HEK293 (cell line): ENCODE measurements around the gene SERGEF.
"Not testable (repeated sequence)": the region's sequence is repeated elsewhere in the genome, so short reads cannot be mapped to it uniquely, and the experiment has no call there.

Source experiments
- CTCF ChIA-PET: fragments of 350-600 bp; formaldehyde crosslinking; extraction: SDS; loops from one replicate; lab custom pipeline; 2021; ENCODE audit warnings: antibody characterized with exemption; lab: Yijun Ruan, JAX
- POLR2A ChIA-PET: fragments of 300-600 bp; formaldehyde crosslinking; extraction: SDS; loops from one replicate; lab custom pipeline; 2020; ENCODE audit warnings: antibody characterized with exemption, inconsistent platforms; lab: Yijun Ruan, JAX
- H3K27ac ChIP-seq: fragments of 200-500 bp; sonication (Bioruptor generic); 2 replicates; pipeline ENCODE4 v1.5.1; 2014; ENCODE audit warnings: low read depth, low read length, control low read depth, inconsistent platforms; ENCODE audit errors: extremely low read depth
- H3K36me3 ChIP-seq, 2 experiments: fragments of 200-500 bp in 1 of 2; sonication (Bioruptor generic) in 1 of 2; 1 replicate in 1 of 2; 2 replicates in 1 of 2; pipeline ENCODE4 v1.5.1; 2014 to 2017; ENCODE audit warnings: inconsistent platforms in 2 of 2, low read length in 2 of 2; ENCODE audit not compliant: control insufficient read depth in 2 of 2, insufficient read depth in 1 of 2
- H3K4me1 ChIP-seq: fragments of 200-500 bp; sonication (Bioruptor generic); 2 replicates; pipeline ENCODE4 v1.5.1; 2014; ENCODE audit warnings: mild to moderate bottlenecking, low read length, inconsistent platforms; ENCODE audit not compliant: control insufficient read depth, insufficient read depth
- H3K4me3 ChIP-seq: 2 replicates; pipeline ENCODE4 v1.5.1; 2011; ENCODE audit warnings: low read depth, mild to moderate bottlenecking, control low read depth, low read length, moderate library complexity
- H3K9me3 ChIP-seq: fragments of 200-500 bp; sonication (Bioruptor generic); 2 replicates; pipeline ENCODE4 v1.5.1; 2014; ENCODE audit warnings: low read depth, low read length, inconsistent platforms; ENCODE audit not compliant: control insufficient read depth, insufficient read depth
- GLI4 ChIP-seq: fragments of 450-650 bp; formaldehyde crosslinking; IDR thresholded peaks from 2 replicates; pipeline ENCODE4 v1.5.1; 2016; ENCODE audit warnings: missing biosample characterization, missing genetic modification characterization
- RBAK ChIP-seq: fragments of 450-650 bp; formaldehyde crosslinking; IDR thresholded peaks from 2 replicates; pipeline ENCODE4 v1.5.1; 2016; ENCODE audit warnings: missing biosample characterization, missing genetic modification characterization
- SP2 ChIP-seq: fragments of 450-650 bp; formaldehyde crosslinking; IDR thresholded peaks from 2 replicates; pipeline ENCODE4 v1.5.1; 2016; ENCODE audit warnings: missing biosample characterization, missing genetic modification characterization
- SP3 ChIP-seq: fragments of 450-650 bp; formaldehyde crosslinking; IDR thresholded peaks from 2 replicates; pipeline ENCODE4 v1.5.1; 2016; ENCODE audit warnings: missing biosample characterization, missing genetic modification characterization
- ZFHX2 ChIP-seq: fragments of 450-650 bp; formaldehyde crosslinking; conservative IDR thresholded peaks from 2 replicates; pipeline ENCODE4 v1.5.1; 2016; ENCODE audit warnings: missing biosample characterization, missing genetic modification characterization
- ZNF121 ChIP-seq: fragments of 450-650 bp; formaldehyde crosslinking; IDR thresholded peaks from 2 replicates; pipeline ENCODE4 v1.5.1; 2016; ENCODE audit warnings: missing biosample characterization, missing genetic modification characterization
- ZNF138 ChIP-seq: fragments of 450-650 bp; formaldehyde crosslinking; IDR thresholded peaks from 2 replicates; pipeline ENCODE4 v1.5.1; 2016; ENCODE audit warnings: missing biosample characterization, missing genetic modification characterization, borderline replicate concordance
- ZNF157 ChIP-seq: fragments of 450-650 bp; formaldehyde crosslinking; IDR thresholded peaks from 2 replicates; pipeline ENCODE4 v1.5.1; 2016; ENCODE audit warnings: missing biosample characterization, missing genetic modification characterization
- ZNF24 ChIP-seq: fragments of 450-650 bp; formaldehyde crosslinking; IDR thresholded peaks from 2 replicates; pipeline ENCODE4 v1.5.1; 2016; ENCODE audit warnings: missing biosample characterization, missing genetic modification characterization
- ZNF274 ChIP-seq, 2 experiments: fragments of 200-500 bp in 1 of 2; fragments of 450-650 bp in 1 of 2; sonication (Bioruptor generic) in 1 of 2; formaldehyde crosslinking in 1 of 2; IDR thresholded peaks; 2 replicates each; pipeline versions ENCODE4 v1.5.1 to v1.6.1; 2014 to 2016; ENCODE audit warnings: borderline replicate concordance in 1 of 2, inconsistent platforms in 1 of 2, low read length in 1 of 2, missing biosample characterization in 1 of 2, missing genetic modification characterization in 1 of 2
- ZNF416 ChIP-seq: fragments of 450-650 bp; formaldehyde crosslinking; IDR thresholded peaks from 2 replicates; pipeline ENCODE4 v1.5.1; 2016; ENCODE audit warnings: missing biosample characterization, missing genetic modification characterization
- ZNF423 ChIP-seq: fragments of 450-650 bp; formaldehyde crosslinking; IDR thresholded peaks from 2 replicates; pipeline ENCODE4 v1.5.1; 2016; ENCODE audit warnings: missing biosample characterization, missing genetic modification characterization
- ZNF501 ChIP-seq: fragments of 450-650 bp; formaldehyde crosslinking; IDR thresholded peaks from 2 replicates; pipeline ENCODE4 v1.5.1; 2016; ENCODE audit warnings: missing biosample characterization, missing genetic modification characterization
- ZNF549 ChIP-seq: fragments of 450-650 bp; IDR thresholded peaks from 2 replicates; pipeline ENCODE4 v1.5.1; 2018; ENCODE audit warnings: missing biosample characterization, missing genetic modification characterization, mild to moderate bottlenecking, inconsistent platforms, moderate library complexity
- ZNF600 ChIP-seq: fragments of 450-650 bp; formaldehyde crosslinking; IDR thresholded peaks from 2 replicates; pipeline ENCODE4 v1.5.1; 2016; ENCODE audit warnings: missing biosample characterization, missing genetic modification characterization
- ZNF701 ChIP-seq: fragments of 450-650 bp; formaldehyde crosslinking; IDR thresholded peaks from 2 replicates; pipeline ENCODE4 v1.5.1; 2016; ENCODE audit warnings: missing biosample characterization, missing genetic modification characterization
- ZNF707 ChIP-seq: fragments of 450-650 bp; formaldehyde crosslinking; IDR thresholded peaks from 2 replicates; pipeline ENCODE4 v1.5.1; 2016; ENCODE audit warnings: missing biosample characterization, missing genetic modification characterization
- ZNF768 ChIP-seq: fragments of 450-650 bp; formaldehyde crosslinking; IDR thresholded peaks from 2 replicates; pipeline ENCODE4 v1.5.1; 2018; ENCODE audit warnings: missing biosample characterization, mild to moderate bottlenecking, missing genetic modification characterization
- ZNF777 ChIP-seq: fragments of 450-650 bp; formaldehyde crosslinking; IDR thresholded peaks from 2 replicates; pipeline ENCODE4 v1.5.1; 2017; ENCODE audit warnings: missing biosample characterization, missing genetic modification characterization, borderline replicate concordance
- ZNF792 ChIP-seq: fragments of 450-650 bp; formaldehyde crosslinking; IDR thresholded peaks from 2 replicates; pipeline ENCODE4 v1.5.1; 2016; ENCODE audit warnings: missing biosample characterization, missing genetic modification characterization
- TF ChIP-seq, protein P1 (sequence below): fragments of 450-650 bp; formaldehyde crosslinking; IDR thresholded peaks from 2 replicates; pipeline ENCODE4 v1.5.1; 2016; ENCODE audit warnings: missing biosample characterization, missing genetic modification characterization, borderline replicate concordance
- TF ChIP-seq, protein P2 (sequence below): fragments of 450-650 bp; formaldehyde crosslinking; IDR thresholded peaks from 2 replicates; pipeline ENCODE4 v1.5.1; 2016; ENCODE audit warnings: missing biosample characterization, missing genetic modification characterization
- TF ChIP-seq, protein P3 (sequence below): fragments of 450-650 bp; formaldehyde crosslinking; IDR thresholded peaks from 2 replicates; pipeline ENCODE4 v1.5.1; 2016; ENCODE audit warnings: missing biosample characterization, missing genetic modification characterization
- TF ChIP-seq, protein P4 (sequence below): fragments of 450-650 bp; formaldehyde crosslinking; IDR thresholded peaks from 2 replicates; pipeline ENCODE4; 2016; ENCODE audit warnings: missing biosample characterization, missing genetic modification characterization

The SERGEF gene

DNA sequence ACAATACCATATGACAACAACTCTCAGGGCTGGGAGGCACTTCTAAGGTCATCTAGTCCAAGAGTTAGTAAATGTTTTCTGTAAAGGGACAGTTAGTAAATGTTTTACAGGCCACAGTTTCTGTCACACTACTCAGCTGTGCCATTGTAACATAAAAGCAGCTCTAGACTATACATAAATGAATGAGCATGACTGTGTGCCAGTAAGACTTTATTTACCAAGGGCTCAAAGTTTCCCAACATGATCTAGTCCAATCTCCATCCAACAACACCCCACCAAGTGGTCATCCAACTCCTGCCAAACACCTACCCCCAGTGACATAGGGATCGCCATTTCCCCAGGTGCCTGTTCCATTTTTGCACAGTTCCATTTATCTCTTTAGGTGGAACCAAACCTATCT, 12.1 kb downstream of the SERGEF start:
- H3K4me1 ChIP-seq: no peaks in the 10 kb centered on the region
- H3K9me3 ChIP-seq: no peaks in the 10 kb centered on the region
- no peak for TF ChIP-seq SP2 (tag by site-specific recombination)
- TF ChIP-seq, protein P1, sequence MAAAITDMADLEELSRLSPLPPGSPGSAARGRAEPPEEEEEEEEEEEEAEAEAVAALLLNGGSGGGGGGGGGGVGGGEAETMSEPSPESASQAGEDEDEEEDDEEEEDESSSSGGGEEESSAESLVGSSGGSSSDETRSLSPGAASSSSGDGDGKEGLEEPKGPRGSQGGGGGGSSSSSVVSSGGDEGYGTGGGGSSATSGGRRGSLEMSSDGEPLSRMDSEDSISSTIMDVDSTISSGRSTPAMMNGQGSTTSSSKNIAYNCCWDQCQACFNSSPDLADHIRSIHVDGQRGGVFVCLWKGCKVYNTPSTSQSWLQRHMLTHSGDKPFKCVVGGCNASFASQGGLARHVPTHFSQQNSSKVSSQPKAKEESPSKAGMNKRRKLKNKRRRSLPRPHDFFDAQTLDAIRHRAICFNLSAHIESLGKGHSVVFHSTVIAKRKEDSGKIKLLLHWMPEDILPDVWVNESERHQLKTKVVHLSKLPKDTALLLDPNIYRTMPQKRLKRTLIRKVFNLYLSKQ (tag by site-specific recombination): no peak
- TF ChIP-seq, protein P2, sequence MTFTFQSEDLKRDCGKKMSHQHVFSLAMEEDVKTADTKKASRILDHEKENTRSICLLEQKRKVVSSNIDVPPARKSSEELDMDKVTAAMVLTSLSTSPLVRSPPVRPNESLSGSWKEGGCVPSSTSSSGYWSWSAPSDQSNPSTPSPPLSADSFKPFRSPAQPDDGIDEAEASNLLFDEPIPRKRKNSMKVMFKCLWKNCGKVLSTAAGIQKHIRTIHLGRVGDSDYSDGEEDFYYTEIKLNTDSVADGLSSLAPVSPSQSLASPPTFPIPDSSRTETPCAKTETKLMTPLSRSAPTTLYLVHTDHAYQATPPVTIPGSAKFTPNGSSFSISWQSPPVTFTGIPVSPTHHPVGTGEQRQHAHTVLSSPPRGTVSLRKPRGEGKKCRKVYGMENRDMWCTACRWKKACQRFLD: no peak
- TF ChIP-seq ZNF792: no peak
- TF ChIP-seq ZNF707 (tag by site-specific recombination): no peak
- no peak for TF ChIP-seq ZFHX2 (tag by site-specific recombination)
- no peak for TF ChIP-seq ZNF549
- TF ChIP-seq, protein P3, sequence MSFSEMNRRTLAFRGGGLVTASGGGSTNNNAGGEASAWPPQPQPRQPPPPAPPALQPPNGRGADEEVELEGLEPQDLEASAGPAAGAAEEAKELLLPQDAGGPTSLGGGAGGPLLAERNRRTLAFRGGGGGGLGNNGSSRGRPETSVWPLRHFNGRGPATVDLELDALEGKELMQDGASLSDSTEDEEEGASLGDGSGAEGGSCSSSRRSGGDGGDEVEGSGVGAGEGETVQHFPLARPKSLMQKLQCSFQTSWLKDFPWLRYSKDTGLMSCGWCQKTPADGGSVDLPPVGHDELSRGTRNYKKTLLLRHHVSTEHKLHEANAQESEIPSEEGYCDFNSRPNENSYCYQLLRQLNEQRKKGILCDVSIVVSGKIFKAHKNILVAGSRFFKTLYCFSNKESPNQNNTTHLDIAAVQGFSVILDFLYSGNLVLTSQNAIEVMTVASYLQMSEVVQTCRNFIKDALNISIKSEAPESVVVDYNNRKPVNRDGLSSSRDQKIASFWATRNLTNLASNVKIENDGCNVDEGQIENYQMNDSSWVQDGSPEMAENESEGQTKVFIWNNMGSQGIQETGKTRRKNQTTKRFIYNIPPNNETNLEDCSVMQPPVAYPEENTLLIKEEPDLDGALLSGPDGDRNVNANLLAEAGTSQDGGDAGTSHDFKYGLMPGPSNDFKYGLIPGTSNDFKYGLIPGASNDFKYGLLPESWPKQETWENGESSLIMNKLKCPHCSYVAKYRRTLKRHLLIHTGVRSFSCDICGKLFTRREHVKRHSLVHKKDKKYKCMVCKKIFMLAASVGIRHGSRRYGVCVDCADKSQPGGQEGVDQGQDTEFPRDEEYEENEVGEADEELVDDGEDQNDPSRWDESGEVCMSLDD (tag by site-specific recombination): no peak
- no peak for TF ChIP-seq ZNF501
- TF ChIP-seq ZNF157 (tag by site-specific recombination): no peak
- no peak overlapping the region for H3K27ac ChIP-seq
- CTCF ChIA-PET: interaction anchor here (1.3 to 5.5 kb wide), 3 partner anchors 9 to 22 kb away, joined by 7 to 38 read pairs (median 8); no protein-coding TSS in a partner anchor
- H3K36me3 ChIP-seq: peaks cover 4 to 88% of the 10 kb centered on the region in 2 experiments; a peak in 2 of 3 replicates
- POLR2A ChIA-PET: no interaction called here
- no peak overlapping the region for H3K4me3 ChIP-seq

DNA sequence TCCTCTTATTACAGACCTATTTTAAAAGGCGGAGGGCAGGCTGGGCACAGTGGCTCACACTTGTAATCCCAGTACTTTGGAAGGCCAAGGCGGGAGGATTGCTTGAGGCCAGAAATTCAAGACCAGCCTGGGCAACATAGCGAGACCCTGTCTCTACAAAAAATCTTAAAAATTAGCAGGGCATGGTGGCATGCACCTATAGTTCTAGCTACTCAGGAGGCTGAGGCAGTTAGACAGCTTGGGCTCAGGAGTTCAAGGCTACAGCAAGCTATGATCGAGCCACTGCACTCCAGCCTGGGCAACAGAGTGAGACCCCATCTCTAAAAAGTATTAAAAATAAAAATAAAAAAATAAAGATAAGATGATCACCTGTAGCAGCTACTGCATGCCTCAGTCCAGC, 12.7 kb downstream of the SERGEF start:
- H3K36me3 ChIP-seq: peaks cover 4 to 88% of the 10 kb centered on the region in 2 experiments; a peak in 2 of 3 replicates
- H3K4me3 ChIP-seq, POLR2A ChIA-PET, H3K4me1 ChIP-seq, H3K27ac ChIP-seq, H3K9me3 ChIP-seq: not testable (repeated sequence)
- peak; percentile 63; the same call in 1 of the 2 replicates for TF ChIP-seq ZNF121 (tag by site-specific recombination)
- CTCF ChIA-PET: interaction anchor here (0.6 to 5.5 kb wide), 5 partner anchors 8 to 269 kb away, joined by 3 to 38 read pairs (median 7); no protein-coding TSS in a partner anchor

DNA sequence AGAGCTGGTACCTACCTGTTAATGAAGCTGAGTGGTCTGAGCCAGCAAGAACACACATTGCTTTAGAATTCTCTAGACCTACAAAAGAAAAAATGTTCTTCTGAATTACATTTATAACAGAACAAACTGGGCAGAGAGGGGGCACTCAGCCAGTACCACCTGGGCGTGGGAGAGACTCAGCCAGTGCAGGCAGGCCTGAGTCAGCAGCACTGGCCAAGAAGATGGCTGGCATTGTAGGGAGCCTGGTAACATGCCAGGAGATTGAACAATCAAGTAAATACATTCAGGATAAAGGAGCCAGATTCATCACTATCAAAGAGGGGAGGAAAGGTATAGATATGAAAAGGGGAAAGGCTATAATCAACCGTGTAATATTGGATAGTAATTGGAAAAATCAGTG, 19.9 kb downstream of the SERGEF start:
- Histone ChIP-seq H3K36me3 (peaks cover 0 to 66% of the 10 kb centered on the region in 2 experiments; a peak in 2 of 3 replicates), H3K4me3 (no peak overlapping the region), H3K27ac (no peak overlapping the region), H3K4me1 (no peaks in the 10 kb centered on the region), H3K9me3 (no peaks in the 10 kb centered on the region)
- ChIA-PET POLR2A (no interaction called here), CTCF (interaction anchor here (0.7 to 23.0 kb wide), 8 partner anchors 9 to 260 kb away, joined by 3 to 357 read pairs (median 8); partner anchors contain the start of gene KCNC1)
- TF ChIP-seq RBAK (tag by site-specific recombination) (no peak), ZNF701 (tag by site-specific recombination) (no peak), ZNF138 (tag by site-specific recombination) (no peak), ZNF423 (tag by site-specific recombination) (no peak), ZNF777 (no peak), GLI4 (no peak), ZNF274 (IDR thresholded peaks at IDR 0.05; ENCODE audit: low read length) (no peak), ZNF274 (tag by site-specific recombination; IDR thresholded peaks at IDR 0.05; ENCODE audit: borderline replicate concordance) (no peak), SP3 (no peak), ZNF416 (tag by site-specific recombination) (no peak), ZNF768 (tag by site-specific recombination) (no peak), ZNF24 (tag by site-specific recombination) (no peak), ZNF600 (tag by site-specific recombination) (no peak)
- TF ChIP-seq, protein P4, sequence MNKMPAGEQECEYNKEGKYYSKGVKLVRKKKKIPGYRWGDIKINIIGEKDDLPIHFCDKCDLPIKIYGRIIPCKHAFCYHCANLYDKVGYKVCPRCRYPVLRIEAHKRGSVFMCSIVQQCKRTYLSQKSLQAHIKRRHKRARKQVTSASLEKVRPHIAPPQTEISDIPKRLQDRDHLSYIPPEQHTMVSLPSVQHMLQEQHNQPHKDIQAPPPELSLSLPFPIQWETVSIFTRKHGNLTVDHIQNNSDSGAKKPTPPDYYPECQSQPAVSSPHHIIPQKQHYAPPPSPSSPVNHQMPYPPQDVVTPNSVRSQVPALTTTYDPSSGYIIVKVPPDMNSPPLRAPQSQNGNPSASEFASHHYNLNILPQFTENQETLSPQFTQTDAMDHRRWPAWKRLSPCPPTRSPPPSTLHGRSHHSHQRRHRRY (tag by site-specific recombination): no peak
